GM18511 (cell line): ENCODE results near the gene TFB1M.
A peak's percentile ranks its signal among the peaks of the same experiment; 100 is the strongest.
"Not testable (repeated sequence)": the region's sequence is repeated elsewhere in the genome, so short reads cannot be mapped to it uniquely, and the experiment has no call there.

Source experiments
- ATAC-seq: cut with Tn5 transposase; IDR thresholded peaks from one replicate; pipeline ENCODE4 v1.9.1; 2021; ENCODE audit warnings: mild to moderate bottlenecking, moderate library complexity; ENCODE audit not compliant: unreplicated experiment

TFB1M gene

GRCh38 chr6:155330133-155330734, 15.9 kb upstream of the TFB1M start:
- ATAC-seq = no peak

GRCh38 chr6:155329460-155330132, 15.3 kb upstream of the TFB1M start:
- ATAC-seq = no peak

GRCh38 chr6:155328539-155329459, 14.5 kb upstream of the TFB1M start:
- ATAC-seq = no peak

GRCh38 chr6:155328074-155328538, 13.8 kb upstream of the TFB1M start:
- no peak for ATAC-seq

GRCh38 chr6:155327326-155328073, 13.2 kb upstream of the TFB1M start:
- peak; percentile 70 for ATAC-seq

- ATAC-seq = no peak
Measured at GRCh38 chr6:155325700-155326516, 11.6 kb upstream of the TFB1M start.

GRCh38 chr6:155324993-155325392, 10.7 kb upstream of the TFB1M start:
- ATAC-seq = no peak

- ATAC-seq = no peak
Measured at GRCh38 chr6:155324172-155324571, 9.9 kb upstream of the TFB1M start.

GRCh38 chr6:155319902-155320301, 5.6 kb upstream of the TFB1M start:
- peak; percentile 38 for ATAC-seq

- no peak for ATAC-seq
Measured at GRCh38 chr6:155317186-155317585, 2.9 kb upstream of the TFB1M start.

GRCh38 chr6:155316419-155316818, 2.1 kb upstream of the TFB1M start:
- no peak for ATAC-seq

GRCh38 chr6:155315516-155315871, 1.2 kb upstream of the TFB1M start:
- no peak for ATAC-seq

GRCh38 chr6:155314773-155315515, 660 bp upstream of the TFB1M start:
- ATAC-seq = peak; percentile 59

GRCh38 chr6:155313602-155314091, 637 bp downstream of the TFB1M start:
- peak; percentile 25 for ATAC-seq

GRCh38 chr6:155312950-155313349, 1.3 kb downstream of the TFB1M start:
- not testable (repeated sequence) for ATAC-seq

- ATAC-seq = no peak
Measured at GRCh38 chr6:155311583-155311982, 2.7 kb downstream of the TFB1M start.

- no peak for ATAC-seq
Measured at GRCh38 chr6:155311086-155311485, 3.2 kb downstream of the TFB1M start.

GRCh38 chr6:155310596-155310995, 3.7 kb downstream of the TFB1M start:
- ATAC-seq = no peak

- ATAC-seq = no peak
Measured at GRCh38 chr6:155309150-155309549, 5.1 kb downstream of the TFB1M start.
